Activated gamma-delta T cell treated with Interleukin-2 at 50 U/mL for 16 hours (primary cell): ENCODE measurements around the gene PRTN3.
"Not testable (repeated sequence)": the region's sequence is repeated elsewhere in the genome, so short reads cannot be mapped to it uniquely, and the experiment has no call there.

ENCODE experiments used
- DNase-seq: peaks from one replicate; pipeline ENCODE4 v3.0.0-alpha.2; 2020

Gene PRTN3

DNA sequence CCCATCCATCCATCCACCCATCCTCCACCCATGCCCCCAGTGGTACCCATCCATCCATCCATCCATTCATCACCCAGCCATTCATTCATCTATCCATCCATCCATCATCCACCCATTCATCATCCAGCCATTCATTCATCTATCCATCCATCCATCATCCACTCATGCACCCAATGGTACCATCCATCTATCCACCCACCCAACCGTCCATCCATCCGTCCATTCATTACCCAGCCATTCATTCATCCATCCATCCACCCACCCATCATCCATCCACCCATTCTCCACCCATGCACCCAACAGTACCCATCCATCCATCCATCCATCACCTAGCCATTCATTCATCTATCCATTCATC lies 24.3 kb upstream of the PRTN3 start:
- no peak for DNase-seq

DNA sequence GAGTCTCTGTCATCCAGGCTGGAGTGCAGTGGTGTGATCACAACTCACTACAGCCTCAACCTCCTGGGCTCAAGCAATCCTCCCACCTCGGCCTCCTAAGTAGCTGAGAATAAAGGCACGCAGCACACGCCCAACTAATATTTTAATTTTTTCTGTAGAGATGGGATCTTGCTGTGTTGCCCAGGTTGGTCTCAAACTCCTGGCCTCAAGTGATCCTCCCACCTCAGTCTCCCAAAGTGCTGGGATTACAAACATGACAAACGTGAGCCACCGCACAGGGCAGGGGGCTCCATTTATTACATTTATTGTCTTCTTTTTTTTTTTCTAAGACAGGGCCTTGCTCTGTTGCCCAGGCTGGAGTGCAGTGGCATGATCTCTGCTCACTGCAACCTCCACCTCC lies 20.6 kb upstream of the PRTN3 start:
- DNase-seq, result not testable (repeated sequence)

DNA sequence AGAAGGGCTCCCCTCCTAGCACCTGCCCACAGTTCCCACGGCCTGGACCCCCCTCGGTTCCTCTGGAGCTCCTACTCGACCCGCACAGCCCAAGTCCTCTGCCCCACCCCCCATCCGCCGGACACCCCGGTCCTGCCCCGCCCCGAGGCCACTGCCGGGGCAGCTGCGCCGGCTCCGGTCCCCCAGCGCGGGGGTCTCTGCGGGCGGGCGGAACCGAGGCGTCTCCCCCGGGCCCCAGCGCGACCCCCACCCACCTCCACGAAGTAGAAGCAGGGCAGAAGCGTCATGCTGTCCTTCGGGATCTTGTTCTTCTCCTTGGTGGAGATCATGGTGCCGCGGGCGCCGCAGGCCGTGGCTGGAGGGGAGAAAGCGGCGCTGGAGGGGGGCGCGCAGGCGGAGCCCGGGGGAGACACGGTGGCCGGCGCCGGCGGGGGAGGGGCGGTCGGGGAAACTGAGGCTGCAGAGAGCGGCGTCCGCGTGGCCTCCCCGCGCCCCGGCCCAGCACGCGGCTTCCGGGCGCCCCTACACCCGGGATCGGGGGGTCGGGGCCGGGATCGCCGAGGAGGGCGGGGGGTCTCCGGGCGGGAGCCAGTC lies 19.5 kb upstream of the PRTN3 start:
- no peak for DNase-seq

DNA sequence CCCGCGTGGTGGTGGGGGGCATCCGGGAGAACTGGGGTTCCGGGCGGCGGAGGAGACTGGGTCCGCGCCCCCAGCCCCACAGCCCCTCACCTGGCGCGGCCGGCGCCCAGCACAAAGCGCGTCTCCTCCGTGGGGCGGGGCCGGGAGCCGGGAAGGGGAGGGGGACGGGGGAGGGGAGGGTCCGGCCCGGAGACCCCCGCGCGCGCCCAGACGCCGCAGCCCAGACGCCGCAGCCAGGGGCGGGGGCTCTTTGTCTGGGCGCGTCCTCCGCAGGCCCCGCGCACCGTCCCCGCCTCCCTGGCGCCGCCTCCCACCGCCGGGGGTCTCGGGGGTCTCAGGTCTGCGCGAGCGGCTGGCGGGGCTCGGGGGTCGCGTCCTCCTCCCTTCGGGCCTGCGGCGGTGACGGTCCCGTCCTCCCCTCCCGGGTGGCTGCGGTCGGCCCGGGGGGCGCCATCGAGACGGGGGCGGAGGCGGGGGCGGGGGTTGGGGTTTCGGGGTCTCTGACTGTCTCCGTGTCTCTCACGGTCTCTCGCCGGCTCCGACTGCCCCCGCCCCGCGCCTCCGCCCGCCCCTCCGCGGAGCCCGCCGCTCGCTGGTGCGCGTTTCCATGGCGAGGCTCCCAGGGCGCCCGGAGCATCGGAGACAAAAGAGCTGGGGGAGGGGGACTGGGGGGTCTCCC lies 18.8 kb upstream of the PRTN3 start, which contains the start of gene PLPPR3:
Gene PLPPR3 (minus strand): TSS at position 131 of the 679 bp plus-strand sequence. CDS start 396 bp downstream, outside the sequence.
- no peak for DNase-seq

DNA sequence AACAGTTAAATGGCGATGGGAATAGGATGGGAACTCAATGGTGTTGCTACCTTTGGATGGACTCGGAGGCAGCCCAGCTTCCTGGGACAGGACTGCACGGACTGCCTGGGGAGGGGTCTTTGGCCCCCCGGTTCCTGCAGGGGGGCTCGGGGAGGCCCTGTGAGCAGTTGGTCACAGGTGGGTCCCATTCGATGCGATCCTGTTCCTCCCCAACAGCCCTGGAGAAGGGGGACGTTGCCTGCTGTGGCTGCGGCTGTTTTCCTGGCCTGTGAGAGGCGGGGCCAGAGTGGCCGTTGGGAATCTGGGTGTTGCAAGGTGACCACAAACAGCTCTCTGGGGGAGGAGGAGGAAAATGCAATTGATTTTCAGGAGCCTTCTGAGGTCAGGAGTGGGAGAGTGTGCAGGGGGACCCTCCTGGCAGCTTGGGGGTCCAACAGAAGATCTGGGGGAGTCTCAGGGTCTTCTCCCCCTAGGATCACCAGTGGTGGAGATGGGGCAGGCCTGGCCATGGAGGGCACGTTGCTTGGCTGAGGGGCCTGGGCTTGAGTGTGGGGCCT lies 17.2 kb upstream of the PRTN3 start:
- no peak for DNase-seq

DNA sequence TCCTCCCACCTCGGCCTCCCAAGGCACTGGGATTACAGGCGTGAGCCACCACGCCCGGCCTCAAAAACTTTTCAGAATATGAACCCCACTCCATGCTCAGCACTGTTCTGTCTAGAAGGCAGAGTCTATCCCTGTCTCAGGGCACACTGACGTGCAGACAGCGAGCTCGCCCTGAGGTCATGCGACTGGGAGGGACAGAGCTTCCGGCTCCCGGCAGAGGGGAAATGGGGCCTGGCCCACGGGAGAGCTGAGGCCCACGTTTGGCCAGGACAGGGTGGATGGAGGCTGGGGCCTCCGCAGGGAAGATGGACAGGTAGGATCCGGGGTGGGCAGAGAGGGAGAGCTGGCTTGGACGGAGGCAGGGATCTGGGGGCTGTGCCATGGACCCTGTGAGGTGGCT lies 15.9 kb upstream of the PRTN3 start:
- DNase-seq, result no peak

DNA sequence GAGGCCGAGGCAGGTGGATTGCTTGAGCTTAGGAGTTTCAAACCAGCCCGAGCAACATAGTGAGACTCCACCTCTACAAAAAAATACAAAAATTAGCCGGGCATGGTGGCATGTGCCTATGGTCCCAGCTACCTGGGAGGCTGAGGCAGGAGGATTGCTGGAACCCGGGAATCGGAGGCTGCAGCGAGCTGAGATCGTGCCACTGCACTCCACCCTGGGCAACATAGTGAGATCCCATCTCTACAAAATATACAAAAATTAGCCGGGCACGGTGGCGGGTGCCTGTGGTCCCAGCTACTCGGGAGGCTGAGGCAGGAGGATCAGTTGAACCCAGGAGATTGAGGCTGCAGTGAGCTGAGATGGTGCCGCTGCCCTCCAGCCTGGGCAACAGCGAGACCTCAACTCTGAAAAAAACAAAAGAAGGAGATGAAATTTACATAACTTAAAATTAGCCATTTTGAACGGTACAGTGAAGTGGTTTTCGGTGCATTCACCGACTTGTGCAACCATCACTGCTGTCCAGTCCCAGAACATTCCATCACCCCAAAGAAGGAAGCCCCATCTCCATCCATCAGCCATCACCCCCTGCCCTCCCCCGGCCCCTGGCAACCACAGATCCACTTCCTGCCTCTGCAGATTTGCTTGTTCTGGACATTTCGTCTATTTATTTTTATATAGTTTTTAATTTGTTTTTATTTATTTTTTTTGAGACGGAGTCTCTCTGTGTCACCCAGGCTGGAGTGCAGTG lies 14.7 kb upstream of the PRTN3 start:
- no peak for DNase-seq

DNA sequence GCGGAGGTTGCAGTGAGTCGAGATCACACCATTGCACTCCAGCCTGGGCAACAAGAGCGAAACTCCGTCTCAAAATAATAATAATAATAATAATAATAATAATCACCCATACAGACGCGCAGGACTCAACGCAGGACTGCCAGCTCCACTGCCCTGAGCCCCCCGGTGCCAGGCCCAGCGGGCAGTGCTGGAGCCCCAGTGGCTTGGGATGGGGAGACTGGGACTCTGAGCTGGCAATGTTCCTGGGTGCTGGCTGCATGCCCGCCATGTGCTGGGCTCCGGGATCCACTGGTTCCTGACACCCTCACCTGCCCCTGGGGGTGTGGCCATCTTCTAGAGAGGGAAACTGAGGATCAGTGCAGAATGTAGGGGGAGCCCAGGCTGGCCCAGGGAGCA lies 13.5 kb upstream of the PRTN3 start:
- DNase-seq, result no peak

DNA sequence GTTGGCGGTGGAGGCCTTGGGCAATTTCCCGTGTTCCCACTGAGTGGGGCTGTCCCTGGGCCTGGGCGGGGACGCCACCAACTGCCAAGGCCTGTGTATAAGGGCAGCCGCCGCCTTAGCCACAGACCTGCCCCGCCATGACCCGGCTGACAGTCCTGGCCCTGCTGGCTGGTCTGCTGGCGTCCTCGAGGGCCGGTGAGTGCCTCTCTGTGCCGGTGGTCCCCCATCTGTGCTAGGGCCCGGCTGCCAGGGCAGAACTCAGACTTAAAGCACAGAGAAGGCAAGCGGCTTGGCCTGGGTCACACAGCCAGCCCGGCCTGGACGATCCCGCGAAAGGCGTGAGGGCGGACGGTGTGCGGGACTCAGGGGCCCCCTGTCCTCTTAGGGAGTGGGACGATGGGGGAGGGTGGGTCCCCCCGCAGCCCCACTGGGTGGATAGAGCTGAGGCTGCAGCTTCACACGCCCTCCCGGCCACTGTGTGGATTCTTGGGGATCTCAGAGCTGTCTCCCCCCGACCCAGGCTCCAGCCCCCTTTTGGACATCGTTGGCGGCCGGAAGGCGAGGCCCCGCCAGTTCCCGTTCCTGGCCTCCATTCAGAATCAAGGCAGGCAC lies 13.0 kb upstream of the PRTN3 start, which contains the start of gene AZU1:
Gene AZU1 (plus strand): TSS at position 128 of the 612 bp plus-strand sequence. CDS start 10 bp downstream, at position 138.
- no peak for DNase-seq

DNA sequence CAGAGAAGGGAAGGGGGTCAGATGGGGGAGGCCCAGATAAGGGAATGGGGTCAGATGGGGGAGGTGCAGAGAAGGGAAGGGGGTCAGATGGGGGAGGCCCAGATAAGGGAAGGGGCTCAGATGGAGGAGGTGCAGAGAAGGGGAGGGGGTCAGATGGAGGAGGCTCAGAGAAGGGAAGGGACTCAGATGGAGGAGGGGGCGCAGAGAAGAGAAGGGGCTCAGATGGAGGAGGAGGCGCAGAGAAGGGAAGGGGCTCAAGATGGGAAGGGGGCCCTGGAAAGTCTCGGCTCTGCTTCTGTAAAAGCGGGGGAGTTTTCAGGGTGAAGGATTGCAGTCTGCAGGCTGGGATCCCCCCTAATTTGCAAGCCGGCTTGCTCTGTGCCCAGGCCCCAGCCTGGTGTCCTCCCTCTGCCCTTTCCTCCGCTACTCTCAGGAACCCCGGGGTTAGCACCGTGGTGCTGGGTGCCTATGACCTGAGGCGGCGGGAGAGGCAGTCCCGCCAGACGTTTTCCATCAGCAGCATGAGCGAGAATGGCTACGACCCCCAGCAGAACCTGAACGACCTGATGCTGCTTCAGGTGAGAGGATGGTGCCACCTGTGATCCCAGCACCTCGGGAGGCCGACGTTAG lies 11.6 kb upstream of the PRTN3 start:
- no peak for DNase-seq

DNA sequence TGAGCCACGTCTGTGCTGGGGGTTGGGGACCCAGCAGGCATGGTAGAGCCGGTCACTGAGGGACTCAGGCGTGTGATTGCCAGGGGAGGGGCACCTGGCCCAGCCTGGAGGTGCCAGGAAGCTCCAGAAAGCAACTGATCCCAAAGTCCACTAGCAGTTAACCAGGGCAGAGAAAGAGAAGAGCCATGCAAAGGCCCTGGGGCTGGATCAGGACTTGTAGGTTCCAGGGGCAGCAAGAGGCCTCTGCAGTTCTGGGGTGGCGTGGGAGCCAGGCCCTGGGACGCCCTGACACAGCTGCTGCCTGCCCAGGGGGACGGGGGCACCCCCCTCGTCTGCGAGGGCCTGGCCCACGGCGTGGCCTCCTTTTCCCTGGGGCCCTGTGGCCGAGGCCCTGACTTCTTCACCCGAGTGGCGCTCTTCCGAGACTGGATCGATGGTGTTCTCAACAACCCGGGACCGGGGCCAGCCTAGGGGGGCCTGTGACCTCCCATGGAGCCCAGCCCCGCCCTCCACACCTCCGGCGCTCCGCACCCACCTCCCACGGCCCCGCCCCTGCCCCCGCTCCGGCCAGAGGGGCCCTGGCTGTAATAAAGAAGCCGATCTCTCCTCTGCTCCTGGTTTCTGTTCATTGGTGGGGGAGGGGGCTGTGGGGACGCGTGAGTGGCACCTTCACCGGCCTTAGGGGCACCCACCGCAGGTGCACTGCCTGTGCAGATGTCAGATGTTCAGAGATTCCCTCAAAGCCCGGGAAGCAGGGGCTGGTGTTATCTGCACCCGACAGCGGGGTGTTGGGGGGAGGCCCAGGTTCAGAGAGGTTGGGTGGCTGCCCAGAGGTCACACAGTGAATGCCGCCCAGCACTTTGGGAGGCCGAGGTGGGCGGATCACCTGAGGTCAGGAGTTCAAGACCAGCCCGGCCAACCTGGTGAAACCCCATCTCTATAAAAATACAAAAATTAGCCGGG lies 9.1 kb upstream of the PRTN3 start:
- DNase-seq, result no peak

DNA sequence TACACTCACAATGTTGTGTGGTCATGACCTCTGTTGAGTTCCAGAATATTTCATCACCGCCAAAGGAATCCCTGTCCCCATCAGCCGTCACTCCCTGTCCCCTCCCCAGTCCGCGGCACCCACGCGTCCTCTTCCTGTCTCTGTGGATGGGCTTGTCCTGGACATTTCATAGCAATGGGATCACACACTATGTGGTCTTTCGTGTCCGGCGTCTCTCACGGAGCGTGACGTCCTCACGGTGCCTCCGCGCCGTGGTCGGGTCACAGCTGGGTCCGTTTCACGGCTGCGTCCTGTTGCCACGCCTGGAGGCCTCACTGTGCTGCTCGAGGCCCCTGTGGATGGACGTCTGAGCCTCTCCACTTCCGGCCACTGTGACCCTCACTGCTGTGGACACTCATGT lies 6.6 kb upstream of the PRTN3 start:
- no peak for DNase-seq

DNA sequence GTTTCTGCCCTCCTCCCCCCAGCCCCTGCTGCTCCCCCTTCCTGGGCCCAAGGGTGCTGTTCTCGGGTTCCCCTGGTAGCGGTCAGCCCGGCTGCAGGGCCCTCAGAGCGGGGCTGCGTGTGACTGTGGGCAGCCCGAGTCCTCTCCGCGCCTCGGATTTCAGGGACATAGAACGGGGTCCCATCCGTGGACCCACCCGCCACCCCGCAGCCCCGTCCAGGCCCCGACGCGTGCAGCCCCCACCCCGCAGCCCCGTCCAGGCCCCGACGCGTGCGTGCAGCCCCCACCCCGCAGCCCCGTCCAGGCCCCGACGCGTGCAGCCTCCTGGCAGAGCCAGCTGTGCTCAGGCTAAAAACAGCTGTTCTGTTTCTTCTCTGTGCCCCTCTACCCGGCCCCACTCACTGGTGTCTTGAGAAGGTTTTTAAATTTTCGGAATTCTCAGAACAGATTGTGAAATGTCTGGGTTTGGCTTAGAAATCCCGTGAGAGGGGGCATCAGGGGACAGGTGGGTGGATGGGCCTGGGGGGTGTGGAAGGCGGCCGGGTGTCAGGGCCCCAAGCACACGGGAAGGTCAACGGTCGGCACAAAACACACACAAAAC lies 5.5 kb upstream of the PRTN3 start:
- no peak for DNase-seq

DNA sequence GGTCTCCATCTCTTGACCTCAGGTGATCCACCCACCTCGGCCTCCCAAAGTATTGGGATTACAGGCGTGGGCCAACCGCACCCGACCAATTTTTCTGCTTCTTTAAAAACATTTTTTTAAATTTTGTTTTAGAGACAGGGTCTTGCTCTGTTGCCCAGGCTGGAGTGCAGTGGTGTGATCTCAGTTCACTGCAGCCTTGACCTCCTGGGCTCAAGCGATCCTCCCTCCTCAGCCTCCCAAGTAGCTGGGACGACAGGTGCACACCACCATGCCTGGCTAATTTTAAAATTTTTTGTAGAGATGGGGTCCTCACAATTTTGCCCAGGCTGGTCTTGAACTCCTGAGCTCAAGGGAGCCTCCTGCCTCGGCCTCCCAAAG lies 2.0 kb downstream of the PRTN3 start:
- DNase-seq, result not testable (repeated sequence)

DNA sequence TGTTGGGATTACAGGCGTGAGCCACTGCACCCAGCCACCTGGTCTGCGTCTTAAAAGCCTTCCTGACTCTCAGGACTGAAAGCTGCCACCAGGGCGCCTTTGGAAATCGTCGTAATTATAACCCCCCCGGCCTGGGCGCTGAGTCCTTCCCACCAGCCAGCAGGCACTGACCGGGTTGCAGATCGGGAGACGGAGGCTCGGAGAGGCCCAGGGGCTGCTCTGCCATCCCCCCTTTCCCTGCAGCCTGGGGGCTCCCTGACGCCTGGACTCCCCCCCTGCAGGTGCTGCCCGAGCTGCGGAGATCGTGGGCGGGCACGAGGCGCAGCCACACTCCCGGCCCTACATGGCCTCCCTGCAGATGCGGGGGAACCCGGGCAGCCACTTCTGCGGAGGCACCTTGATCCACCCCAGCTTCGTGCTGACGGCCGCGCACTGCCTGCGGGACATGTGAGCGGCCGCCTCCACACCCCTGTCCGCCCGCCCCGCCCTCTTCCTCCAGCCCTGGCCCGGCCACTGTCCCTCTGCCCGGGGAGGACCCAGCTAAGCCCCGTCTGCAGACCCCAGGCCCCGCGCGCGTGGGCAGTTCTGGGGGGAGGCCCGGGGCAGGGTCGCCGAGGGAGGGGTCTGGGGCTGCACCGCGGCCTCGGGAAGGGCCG lies 2.5 kb downstream of the PRTN3 start:
- no peak for DNase-seq

DNA sequence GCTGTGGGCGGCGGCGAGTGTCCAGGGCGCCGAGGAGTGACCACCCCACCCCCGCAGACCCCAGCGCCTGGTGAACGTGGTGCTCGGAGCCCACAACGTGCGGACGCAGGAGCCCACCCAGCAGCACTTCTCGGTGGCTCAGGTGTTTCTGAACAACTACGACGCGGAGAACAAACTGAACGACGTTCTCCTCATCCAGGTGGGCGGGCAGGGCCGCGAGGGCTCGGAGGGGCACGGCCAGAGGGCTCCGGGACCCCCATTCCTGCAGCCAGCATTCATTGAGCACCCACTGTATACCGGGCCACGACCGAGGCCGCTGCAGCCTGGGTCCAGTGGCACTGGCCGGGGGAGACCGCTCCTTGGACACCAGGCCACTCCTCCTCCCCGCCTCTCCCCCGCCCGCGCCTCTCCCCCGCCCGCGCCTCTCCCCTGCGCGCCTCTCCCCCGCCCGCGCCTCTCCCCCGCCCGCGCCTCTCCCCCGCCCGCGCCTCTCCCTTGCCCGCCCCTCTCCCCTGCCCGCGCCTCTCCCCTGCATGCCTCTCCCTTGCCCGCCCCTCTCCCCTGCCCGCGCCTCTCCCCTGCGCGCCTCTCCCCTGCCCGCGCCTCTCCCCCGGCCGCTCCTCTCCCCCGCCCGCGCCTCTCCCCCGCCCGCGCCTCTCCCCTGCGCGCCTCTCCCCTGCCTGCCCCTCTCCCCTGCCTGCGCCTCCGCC lies 3.2 kb downstream of the PRTN3 start:
- no peak for DNase-seq

DNA sequence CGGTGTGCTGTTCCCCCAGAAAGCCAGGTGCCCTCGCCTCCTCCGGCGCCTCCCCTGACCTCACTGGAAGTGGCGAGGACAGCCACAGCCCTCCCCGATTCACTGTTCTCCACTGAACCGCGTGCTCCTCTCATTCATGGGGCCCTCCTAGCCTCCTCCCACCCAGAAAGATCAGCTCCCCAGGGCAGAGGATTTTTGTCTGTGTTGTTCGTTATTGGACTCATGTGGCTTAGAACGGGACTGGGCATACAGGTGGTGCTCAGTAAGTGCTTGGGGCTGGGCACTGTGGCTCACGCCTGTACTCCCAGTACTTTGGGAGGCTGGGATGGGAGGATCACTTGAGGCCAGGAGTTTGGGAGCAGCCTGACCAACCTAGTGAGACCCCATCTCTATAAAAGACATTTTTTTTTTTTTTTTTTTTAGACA lies 3.8 kb downstream of the PRTN3 start:
- no peak for DNase-seq

DNA sequence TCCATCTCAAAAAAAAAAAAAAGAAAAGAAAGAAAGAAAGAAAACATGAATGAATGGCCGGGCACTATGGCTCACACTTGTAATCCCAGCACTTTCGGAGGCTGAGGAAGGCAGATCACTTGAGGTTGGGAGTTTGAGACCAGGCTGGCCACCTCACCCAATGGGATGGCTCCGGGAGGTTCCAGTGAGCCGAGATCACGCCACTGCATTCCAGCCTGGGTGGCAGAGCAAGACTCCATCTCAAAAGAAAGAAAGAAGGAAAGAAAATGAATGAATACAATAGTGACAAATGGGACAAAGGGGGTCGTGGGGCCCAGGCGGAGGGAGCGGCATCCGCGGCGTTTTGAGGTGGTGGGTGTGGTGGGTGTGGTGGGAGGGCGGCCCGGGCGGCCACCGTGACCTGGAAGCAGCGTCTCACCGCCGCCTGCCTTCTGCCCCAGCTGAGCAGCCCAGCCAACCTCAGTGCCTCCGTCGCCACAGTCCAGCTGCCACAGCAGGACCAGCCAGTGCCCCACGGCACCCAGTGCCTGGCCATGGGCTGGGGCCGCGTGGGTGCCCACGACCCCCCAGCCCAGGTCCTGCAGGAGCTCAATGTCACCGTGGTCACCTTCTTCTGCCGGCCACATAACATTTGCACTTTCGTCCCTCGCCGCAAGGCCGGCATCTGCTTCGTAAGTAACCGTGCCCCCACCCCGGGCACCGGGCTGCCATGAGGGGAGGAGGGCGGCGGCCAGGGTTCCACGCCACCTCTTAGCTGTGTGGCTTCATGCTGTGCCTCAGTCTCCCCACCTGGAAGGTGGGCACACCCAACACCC lies 5.1 kb downstream of the PRTN3 start:
- DNase-seq, result no peak

DNA sequence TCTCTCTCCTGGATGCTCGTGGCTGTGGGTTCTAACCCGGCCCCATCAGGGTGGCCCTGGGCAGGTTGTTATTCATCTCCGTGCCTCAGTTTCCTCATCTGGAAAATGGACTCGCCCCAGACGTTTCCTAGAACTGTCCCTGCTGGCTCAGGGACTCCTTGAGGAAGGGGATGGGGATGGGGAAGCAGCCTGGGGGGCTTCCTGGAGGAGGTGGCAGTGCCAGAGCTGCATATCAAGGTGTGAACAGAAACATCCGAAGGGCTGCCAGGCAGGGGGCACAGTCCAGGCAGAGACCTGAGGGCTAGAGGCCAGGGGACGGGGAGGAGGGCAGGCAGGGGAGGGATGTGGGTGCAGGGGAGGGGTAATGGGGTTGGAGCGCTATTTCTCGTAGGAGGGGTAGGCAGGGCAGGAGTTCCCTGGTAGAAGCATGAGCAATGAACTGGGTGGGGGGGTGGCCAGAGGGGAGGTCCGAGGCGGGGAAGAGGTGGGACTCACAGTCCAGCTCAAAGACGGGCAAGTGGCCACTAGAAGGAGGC lies 7.7 kb downstream of the PRTN3 start:
- no peak for DNase-seq
